OCI-M2 (cell line): ENCODE measurements around the gene GPR39.

Experiments used
- DNase-seq: peaks from one replicate; lab custom pipeline; 2025; ENCODE audit not compliant: unreplicated experiment; lab: John Stamatoyannopoulos, UW

The GPR39 gene

GRCh38 chr2:132412021-132412420 lies 4.6 kb upstream of the GPR39 start:
- no peak for DNase-seq

- DNase-seq, result no peak
These were observed 2.5 kb upstream of the GPR39 start for GRCh38 chr2:132414081-132414480.

GRCh38 chr2:132415256-132415914 lies 1.2 kb upstream of the GPR39 start:
- DNase-seq, result no peak

GRCh38 chr2:132415915-132416722 lies 486 bp upstream of the GPR39 start:
- no peak for DNase-seq

GRCh38 chr2:132417430-132418035 lies 928 bp downstream of the GPR39 start:
- no peak for DNase-seq

GRCh38 chr2:132419235-132419634 lies 2.6 kb downstream of the GPR39 start:
- no peak for DNase-seq

DNA sequence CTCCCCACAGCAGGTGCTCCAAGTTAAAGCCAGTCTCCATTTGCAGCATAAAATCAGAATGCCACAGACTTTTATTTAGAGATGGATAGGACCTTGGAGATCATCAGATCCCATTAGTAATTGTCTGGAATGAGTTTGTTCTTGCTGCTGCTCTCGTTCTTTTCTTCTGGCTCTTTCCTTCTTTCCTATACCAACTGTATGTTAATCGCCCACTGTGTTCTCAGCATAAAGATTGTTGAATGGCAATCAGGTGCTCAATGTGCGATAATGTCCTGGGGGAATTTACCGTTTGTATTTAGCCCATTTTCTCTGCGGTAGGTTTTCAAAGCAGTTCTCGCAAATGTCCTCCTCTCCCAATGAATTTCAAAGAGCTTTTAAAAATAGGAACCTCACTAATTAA lies 3.3 kb downstream of the GPR39 start:
- no peak for DNase-seq

DNA sequence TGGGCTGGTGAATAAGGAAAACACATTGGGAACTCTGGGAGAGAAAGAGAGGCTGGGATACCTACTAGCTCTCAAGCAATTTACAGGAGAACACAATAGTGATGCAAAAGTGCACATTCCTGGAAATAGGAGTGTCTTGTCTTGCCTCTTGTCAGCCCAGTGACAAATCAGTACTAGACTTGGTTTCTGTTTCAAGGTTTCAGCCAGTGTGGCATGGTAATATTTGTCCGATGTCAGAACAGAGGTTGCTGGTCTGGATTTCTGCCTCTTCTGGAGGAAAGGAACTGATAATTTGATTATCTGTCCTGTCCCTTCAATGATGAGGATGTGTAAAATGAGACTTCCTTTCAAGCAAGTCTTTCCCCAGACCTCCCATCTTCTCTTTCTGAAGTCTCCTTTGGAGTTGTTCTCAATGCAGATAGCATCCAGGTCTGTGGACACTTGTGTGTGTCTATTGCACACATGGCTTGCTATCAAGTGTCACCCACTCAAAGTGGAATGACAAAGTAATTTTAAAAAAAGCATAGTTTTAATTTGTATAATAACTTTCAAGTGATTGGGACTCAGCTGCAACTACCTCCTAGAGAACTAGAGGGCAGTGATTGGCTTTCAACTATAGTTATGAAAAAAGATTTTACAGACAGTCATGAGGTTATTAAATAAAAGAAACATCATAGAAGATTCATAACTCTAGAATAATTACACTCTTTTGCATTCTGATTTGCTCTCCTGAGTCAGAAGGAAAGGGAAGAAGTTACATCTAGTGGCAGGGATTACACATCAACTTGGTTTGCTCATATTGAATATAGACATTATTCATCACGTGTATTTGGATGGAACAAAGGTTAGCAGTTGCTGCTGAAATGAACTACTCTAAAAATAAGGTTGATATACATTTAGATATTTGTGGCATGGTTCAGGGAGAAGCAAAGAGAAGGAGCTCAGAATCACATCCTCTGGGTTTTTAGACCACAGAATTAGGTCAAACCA lies 4.5 kb downstream of the GPR39 start:
- no peak for DNase-seq

GRCh38 chr2:132422736-132423135 lies 6.1 kb downstream of the GPR39 start:
- DNase-seq, result no peak

DNA sequence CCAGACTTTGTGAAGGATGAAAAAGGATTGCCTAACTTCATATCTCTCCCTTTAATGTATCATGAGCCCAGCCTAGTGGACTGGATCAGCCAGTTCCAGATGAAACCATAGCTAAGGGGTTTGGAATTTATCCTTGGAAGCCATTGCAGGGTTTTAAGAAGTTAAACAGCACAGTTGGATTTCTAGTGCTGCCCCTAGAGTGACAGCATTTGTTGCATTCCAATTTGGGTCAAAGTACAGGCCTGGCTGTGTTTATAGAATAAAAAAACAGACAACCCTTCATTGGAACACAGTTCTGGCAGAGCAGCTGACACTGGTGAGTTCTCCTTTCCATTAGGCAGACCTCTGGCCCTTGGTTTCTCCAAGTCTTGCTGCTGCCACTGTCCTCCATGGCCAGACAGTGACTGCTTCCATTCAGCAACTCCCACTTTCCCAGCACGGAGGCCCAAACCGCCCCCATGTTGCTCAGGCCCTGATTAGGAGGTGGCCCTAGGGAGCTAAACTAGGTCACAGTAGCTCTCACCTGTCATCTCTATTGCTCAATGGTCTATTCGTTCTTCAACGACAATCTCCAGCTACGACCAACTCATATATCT lies 8.0 kb downstream of the GPR39 start:
- DNase-seq, result no peak

- DNase-seq, result no peak
These were observed 9.4 kb downstream of the GPR39 start for GRCh38 chr2:132426033-132426432.

DNA sequence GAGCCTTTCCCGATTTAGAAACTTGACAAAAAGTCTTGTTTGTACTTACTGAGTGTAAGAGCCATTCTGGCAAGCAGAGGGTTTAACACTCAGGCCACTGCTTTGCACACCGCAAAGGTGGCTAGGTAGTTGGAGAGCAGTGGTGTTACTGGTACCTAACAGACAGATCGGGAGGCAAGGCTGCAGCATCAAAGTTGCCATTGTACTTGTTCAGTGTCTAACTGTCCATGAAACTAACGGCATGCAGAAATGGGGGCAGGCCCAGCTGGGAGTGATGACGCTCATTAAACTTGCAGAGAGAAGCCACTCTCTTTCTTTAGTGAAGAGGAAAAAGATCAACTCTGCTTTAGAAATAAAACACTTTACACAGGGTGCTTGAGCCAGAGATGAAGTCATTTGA lies 10.1 kb downstream of the GPR39 start:
- no peak for DNase-seq

DNA sequence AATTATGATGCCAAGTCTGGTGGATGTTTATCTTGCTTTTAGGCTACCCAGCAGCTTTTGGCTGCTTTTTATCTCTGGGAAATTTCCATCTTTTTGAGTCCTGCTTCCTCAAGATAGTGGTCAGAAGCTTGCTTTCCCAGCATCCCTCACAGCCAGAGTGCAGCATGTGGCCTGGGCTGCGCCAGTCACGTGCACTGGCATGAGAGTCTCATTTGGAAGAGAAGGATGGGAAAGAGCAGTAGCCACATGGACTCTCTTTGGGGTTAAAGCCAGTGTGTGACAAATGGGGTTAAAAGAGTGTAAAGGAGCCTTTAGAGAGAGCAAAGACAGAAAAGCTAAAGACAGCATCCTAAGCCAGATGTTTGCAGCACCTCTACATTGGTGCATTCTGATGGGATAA lies 12.7 kb downstream of the GPR39 start:
- no peak for DNase-seq

DNA sequence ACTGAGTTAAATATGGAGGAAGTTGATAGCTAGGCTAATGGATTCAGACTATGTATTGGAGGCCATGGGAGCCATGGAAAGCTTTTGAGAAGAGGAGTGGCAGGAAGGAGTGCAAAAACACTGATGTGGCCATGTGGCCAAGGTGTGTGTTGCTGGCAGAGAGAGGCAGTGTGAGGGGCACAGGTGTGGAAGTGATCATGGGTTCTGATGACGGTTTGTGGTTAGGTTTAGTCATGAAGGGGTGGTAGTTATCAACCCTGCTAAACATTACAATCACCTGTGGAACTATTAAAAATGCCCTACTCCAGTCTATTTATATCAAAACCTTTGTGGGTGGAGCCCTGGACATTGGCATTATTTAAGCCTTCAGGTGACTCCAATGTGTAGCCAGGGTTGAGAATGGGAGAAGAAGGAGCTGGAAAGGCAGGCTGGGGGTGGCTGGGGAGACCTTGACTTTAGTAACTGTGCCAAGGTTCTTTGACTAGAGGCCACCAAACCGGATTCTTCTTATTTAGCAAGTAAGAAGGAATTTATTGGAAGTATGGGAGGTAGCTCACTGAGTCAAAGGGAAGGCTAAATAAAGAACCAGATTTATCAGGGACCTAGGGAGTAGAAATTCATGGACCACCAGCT lies 13.5 kb downstream of the GPR39 start:
- no peak for DNase-seq

DNA sequence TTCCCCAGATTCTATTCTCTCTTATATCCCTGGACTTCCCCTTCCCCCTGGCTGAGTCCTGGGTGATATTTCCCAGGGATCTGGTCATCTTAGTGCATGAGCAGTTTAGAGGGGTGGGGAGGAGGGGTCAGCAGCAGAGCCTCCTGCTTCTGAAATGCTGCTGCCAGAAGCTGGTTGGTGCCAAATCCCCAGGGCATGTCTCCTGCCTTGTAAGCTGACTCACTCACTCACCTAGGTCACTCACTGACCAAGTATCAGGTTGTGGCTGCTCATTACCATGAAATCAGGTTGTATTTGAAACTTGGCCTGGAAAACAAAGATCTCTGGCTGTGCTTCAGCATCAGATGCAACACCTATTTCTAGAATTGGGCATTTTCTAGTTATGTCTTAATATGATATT lies 14.3 kb downstream of the GPR39 start:
- no peak for DNase-seq

DNA sequence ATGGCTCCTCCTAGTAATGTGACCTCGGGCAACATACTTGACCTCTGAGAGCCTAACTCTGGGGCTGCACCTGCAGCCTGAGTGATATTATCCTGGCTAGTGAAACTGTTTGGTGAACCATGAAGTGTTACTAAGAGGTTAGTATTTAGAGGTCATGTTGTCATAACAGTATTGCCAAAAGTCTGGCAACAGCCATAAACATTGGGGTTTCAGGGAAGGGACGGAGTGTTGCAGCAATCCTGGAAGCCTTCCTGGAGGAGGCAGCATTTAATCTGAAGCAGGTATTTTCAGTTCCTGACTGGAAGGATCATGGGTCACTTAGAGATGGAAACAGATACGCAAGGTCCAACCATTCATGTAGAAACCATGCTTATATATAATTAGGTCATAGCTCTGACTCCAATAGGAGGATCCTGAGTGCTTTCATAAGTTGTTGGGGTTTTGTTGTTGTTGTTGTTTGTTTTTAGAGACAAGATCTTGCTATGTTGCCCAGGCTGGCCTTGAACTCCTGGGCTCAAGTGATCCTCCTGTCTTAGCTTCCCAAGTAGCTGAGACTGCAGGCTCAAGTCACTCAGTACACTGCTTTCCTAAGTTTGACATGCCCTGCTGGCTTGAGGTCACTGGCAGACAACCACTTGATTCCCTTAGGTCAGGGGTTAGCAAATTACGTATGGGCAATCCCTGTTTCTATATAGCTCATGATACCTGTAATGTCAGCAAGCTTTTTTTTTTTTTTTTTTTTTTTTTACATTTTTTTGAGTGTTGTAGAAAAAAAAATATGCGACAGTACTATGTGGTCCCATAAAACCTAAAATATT lies 21.5 kb downstream of the GPR39 start:
- DNase-seq, result no peak

- DNase-seq, result no peak
These were observed 22.1 kb downstream of the GPR39 start for GRCh38 chr2:132438691-132439090.

DNA sequence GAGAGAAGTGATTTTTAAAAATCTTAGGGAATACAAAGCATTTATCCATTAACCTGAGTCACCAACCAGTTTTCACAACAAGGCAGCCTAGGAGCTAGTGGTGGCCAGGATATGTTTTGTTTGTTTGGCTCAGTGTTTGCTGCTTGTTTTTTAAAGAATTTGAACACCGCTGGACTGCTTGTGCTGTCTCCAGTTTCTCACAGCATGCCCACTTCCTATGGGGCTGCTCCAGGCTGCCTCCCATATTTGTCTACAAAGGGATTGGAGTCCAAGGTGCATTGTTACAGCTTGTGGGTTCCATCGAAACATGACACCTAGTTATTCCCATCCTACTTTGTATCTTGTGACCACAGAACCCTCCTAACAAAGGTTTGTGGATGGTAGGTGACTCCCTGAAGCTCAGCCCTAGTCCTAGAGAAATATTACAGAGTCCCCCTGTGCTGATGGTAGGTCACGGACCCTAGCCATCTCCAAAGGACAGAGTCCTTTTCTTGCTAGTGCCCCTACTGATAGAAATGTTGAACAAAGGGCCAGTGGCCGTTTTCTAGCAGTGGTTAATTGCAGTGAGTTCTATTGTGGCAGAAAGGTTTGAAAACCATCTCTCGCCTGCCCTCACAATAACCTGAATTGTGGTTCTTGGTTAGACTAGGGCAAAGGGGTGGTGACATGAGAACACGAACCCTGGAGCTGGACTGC lies 23.2 kb downstream of the GPR39 start:
- DNase-seq, result no peak

DNA sequence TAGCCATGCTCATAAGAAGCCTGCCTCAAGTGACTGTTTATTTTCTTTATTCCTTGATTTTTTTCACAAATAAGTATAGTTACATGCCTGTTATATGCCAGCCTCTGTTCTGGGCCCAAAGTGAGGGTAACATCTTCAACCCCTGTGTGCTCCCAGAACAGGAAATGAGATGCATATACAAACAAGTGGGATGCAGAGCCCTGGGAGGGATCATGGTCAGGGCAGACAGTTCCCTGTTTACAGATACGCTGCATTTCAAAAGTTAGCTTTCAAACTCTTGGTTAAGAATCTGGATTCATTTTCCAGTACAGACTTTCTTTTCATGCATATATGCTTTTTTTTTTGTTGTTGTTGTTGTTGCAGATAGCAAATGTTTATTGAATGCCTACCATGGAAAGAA lies 24.4 kb downstream of the GPR39 start:
- DNase-seq, result no peak
